Psoas muscle (tissue), 8 donors: ENCODE data around the gene LINGO3. TPM values are rescaled to one million over a fixed set of nuclear protein-coding genes. Genes with fewer than 3 reads are reported as not detected.
A peak's percentile ranks its signal among the peaks of the same experiment; 100 is the strongest.

Experiments used
- ATAC-seq, 4 donors: fragments of 200-7000 bp; cut with Tn5 transposase; one replicate each; pipeline ENCODE4 v1.9.1; 2020; ENCODE audit warnings: moderate library complexity in 3 of 4, mild to moderate bottlenecking in 2 of 4
- DNase-seq, 2 donors: peaks; one replicate each; pipeline ENCODE4 v3.0.0-alpha.2; 2020
- H3K27ac ChIP-seq: fragments of 200-600 bp; one replicate; pipeline ENCODE4 v1.8.0; 2022
- H3K27me3 ChIP-seq, 3 donors: fragments of 200-600 bp in 1 of 3; one replicate each; pipeline versions ENCODE4 v1.6.1 to v1.8.0; 2013 to 2022; ENCODE audit warnings: low read length in 2 of 3, mild to moderate bottlenecking in 2 of 3, moderate library complexity in 1 of 3; ENCODE audit not compliant: insufficient read depth in 3 of 3
- H3K36me3 ChIP-seq, 2 donors: fragments of 200-600 bp in 1 of 2; one replicate each; pipeline versions ENCODE4 v1.6.1 to v1.8.0; 2013 to 2022; ENCODE audit warnings: low read depth in 1 of 2, mild to moderate bottlenecking in 1 of 2, moderate library complexity in 1 of 2; ENCODE audit not compliant: insufficient read depth in 1 of 2
- H3K4me1 ChIP-seq: fragments of 200-600 bp; one replicate; pipeline ENCODE4 v1.8.0; 2022
- H3K4me3 ChIP-seq: fragments of 200-600 bp; one replicate; pipeline ENCODE4 v1.8.0; 2022; ENCODE audit warnings: mild to moderate bottlenecking
- H3K9me3 ChIP-seq: fragments of 200-600 bp; one replicate; pipeline ENCODE4 v1.8.0; 2022
- WGBS, 3 donors: extraction: QIAGEN DNeasy Blood & Tissue Kit; methylation state at CpG; one replicate each; pipeline versions ENCODE4 v1.1.6 to v1.1.7; 2013; 5-methylcytosine and 5-hydroxymethylcytosine counted together
- intact Hi-C, 2 donors: fragments of 100-400 bp; cut with DNase I; formaldehyde crosslinking; loops; one replicate each; pipeline versions ENCODE4 v1.11.0 to v1.14.2; 2022
- polyA plus RNA-seq, 3 donors: library from polyadenylated mRNA; stranded (reverse); fragments of 200-250 nt; gene quantifications; one replicate each; pipeline ENCODE4 v1.2.3, GENCODE V29; 2013
- total RNA-seq, 4 donors: library from RNA; stranded (reverse); fragmentation: NEBNext Ultra II Directional in 2 of 4; extraction: Animal tissue kit (Norgen Biotek cat#: 25700) in 2 of 4; gene quantifications; one replicate each; pipeline versions ENCODE4 v1.2.1 to v1.2.4, GENCODE V29; 2021 to 2023
- TF ChIP-seq, protein P1 (sequence below): fragments of 200-600 bp; IDR thresholded peaks from one replicate; pipeline ENCODE4 v1.8.0; 2022; ENCODE audit warnings: antibody characterized with exemption
- donor health status: healthy with polysubstance abuse.
- donor health status: DM: no; HTN: no; CAD: no; lungs with moderate emphysema.
- donor health status: Bipolar disorder and iron deficiency.
- donor health status: healthy.
- donor health status: DM: yes; HTN: yes; CAD: no.
- donor health status: DM: no; HTN: no; CAD: no.
- donor health status: DM: no; HTN: no; CAD: no.
- donor health status: DM: yes; HTN: yes; CAD: no.

The LINGO3 gene
- total and polyA plus RNA-seq, 7 donors = 0.04 TPM; not detected in 6

GRCh38 chr19:2300533-2300932, 7.4 kb downstream of the LINGO3 start:
- H3K4me1 ChIP-seq = peaks cover 9% of the 10 kb centered on the region
- intact Hi-C loops = no loop called here
- 55 to 70% (median 66%) methylated on average over 15 to 17 of the region's 17 CpGs for WGBS, 3 donors
- no peaks in the 10 kb centered on the region for H3K9me3 ChIP-seq
- TF ChIP-seq, protein P1, sequence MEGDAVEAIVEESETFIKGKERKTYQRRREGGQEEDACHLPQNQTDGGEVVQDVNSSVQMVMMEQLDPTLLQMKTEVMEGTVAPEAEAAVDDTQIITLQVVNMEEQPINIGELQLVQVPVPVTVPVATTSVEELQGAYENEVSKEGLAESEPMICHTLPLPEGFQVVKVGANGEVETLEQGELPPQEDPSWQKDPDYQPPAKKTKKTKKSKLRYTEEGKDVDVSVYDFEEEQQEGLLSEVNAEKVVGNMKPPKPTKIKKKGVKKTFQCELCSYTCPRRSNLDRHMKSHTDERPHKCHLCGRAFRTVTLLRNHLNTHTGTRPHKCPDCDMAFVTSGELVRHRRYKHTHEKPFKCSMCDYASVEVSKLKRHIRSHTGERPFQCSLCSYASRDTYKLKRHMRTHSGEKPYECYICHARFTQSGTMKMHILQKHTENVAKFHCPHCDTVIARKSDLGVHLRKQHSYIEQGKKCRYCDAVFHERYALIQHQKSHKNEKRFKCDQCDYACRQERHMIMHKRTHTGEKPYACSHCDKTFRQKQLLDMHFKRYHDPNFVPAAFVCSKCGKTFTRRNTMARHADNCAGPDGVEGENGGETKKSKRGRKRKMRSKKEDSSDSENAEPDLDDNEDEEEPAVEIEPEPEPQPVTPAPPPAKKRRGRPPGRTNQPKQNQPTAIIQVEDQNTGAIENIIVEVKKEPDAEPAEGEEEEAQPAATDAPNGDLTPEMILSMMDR = no peak
- H3K36me3 ChIP-seq = no peaks in the 10 kb centered on the region
- no peak for ATAC-seq
- H3K4me3 ChIP-seq = no peak overlapping the region
- no peak for DNase-seq
- peaks cover 0 to 9% (median 0%) of the 10 kb centered on the region in 3 donors for H3K27me3 ChIP-seq
- H3K27ac ChIP-seq = no peak overlapping the region

DNA sequence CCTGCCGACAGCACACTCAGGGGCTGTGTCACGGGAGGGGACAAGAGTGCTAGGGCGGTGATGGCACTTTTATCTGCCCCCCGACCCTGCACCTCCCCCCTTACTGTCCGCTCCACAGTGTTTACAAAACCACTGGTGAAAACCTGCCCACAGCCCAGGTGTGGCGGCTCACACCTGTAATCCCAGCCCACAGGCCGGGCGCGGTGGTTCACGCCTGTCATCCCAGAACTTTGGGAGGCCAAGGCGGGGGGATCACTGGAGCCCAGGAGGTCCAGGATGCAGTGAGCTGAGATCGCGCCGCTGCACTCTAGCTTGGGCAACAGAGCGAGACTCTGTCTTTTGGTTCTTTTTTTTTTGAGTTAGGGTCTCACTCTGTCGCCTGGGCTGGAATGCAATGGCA, 11.8 kb downstream of the LINGO3 start:
- WGBS, 3 donors = 90 to 94% (median 93%) methylated on average over 16 of the region's 16 CpGs
- Histone ChIP-seq H3K9me3 (no peaks in the 10 kb centered on the region), H3K4me1 (peaks cover 7% of the 10 kb centered on the region), H3K36me3 (no peaks in the 10 kb centered on the region), H3K27me3 (peaks cover 0 to 17% (median 4%) of the 10 kb centered on the region in 3 donors), H3K4me3 (no peak overlapping the region), H3K27ac (no peak overlapping the region)
- ATAC-seq (no peak), DNase-seq (no peak)
- TF ChIP-seq, protein P1 = no peak
- intact Hi-C loops = no loop called here

GRCh38 chr19:2294687-2295335, 13.1 kb downstream of the LINGO3 start:
- peak; percentile 66 to 87 (median 80) for ATAC-seq
- H3K36me3 ChIP-seq = no peaks in the 10 kb centered on the region
- peak overlapping the region; percentile 45 for H3K4me3 ChIP-seq
- intact Hi-C loops = no loop called here
- peaks cover 0 to 31% (median 16%) of the 10 kb centered on the region in 3 donors for H3K27me3 ChIP-seq
- H3K9me3 ChIP-seq = no peaks in the 10 kb centered on the region
- no peak for DNase-seq
- 5 to 8% (median 8%) methylated on average over 18 to 26 of the region's 26 CpGs for WGBS, 3 donors
- peak overlapping the region; percentile 63 for H3K27ac ChIP-seq
- H3K4me1 ChIP-seq = peaks cover 20% of the 10 kb centered on the region
- TF ChIP-seq, protein P1 = no peak

- ATAC-seq (no peak), DNase-seq (no peak)
- Histone ChIP-seq H3K9me3 (no peaks in the 10 kb centered on the region), H3K4me3 (peak overlapping the region; percentile 60), H3K27ac (no peak overlapping the region), H3K4me1 (peaks cover 22% of the 10 kb centered on the region), H3K27me3 (peaks cover 0 to 48% (median 31%) of the 10 kb centered on the region in 3 donors), H3K36me3 (no peaks in the 10 kb centered on the region)
- intact Hi-C loops = no loop called here
- WGBS, 3 donors = 3 to 5% (median 3%) methylated on average over 53 to 67 of the region's 67 CpGs
- TF ChIP-seq, protein P1 = no peak
Measured at GRCh38 chr19:2291185-2291751, 16.7 kb downstream of the LINGO3 start.
